Aorta (tissue), 5 donors: Measurements from ENCODE around the gene TGM6. TPM values are rescaled to one million over a fixed set of nuclear protein-coding genes. Genes with fewer than 3 reads are reported as not detected.

ENCODE experiments used
- ATAC-seq: fragments of 200-7000 bp; cut with Tn5 transposase; one replicate; pipeline ENCODE4 v1.9.1; 2022; ENCODE audit warnings: moderate library complexity; ENCODE audit not compliant: low FRiP score
- DNase-seq, 2 donors: peaks; one replicate each; pipeline ENCODE4 v3.0.0-alpha.2; 2020
- H3K27ac ChIP-seq, 2 donors: one replicate each; pipeline ENCODE4 v1.5.1; 2013; ENCODE audit warnings: low read length in 2 of 2, mild to moderate bottlenecking in 2 of 2, moderate library complexity in 2 of 2, control low read depth in 1 of 2, inconsistent platforms in 1 of 2, low read depth in 1 of 2
- H3K27me3 ChIP-seq, 2 donors: one replicate each; pipeline ENCODE4 v1.6.1; 2013; ENCODE audit warnings: control low read depth in 1 of 2, low read length in 1 of 2, mild to moderate bottlenecking in 1 of 2, moderate library complexity in 1 of 2; ENCODE audit not compliant: insufficient read depth in 2 of 2, control insufficient read depth in 1 of 2
- H3K36me3 ChIP-seq, 2 donors: one replicate each; pipeline ENCODE4 v1.6.1; 2013; ENCODE audit warnings: control low read depth in 1 of 2, low read length in 1 of 2, mild to moderate bottlenecking in 1 of 2; ENCODE audit not compliant: insufficient read depth in 2 of 2, control insufficient read depth in 1 of 2
- H3K4me1 ChIP-seq, 2 donors: one replicate each; pipeline ENCODE4 v1.6.1; 2013; ENCODE audit warnings: low read length in 2 of 2, control low read depth in 1 of 2, mild to moderate bottlenecking in 1 of 2, moderate library complexity in 1 of 2; ENCODE audit not compliant: insufficient read depth in 2 of 2, control insufficient read depth in 1 of 2
- H3K4me3 ChIP-seq, 2 donors: one replicate each; pipeline ENCODE4 v1.5.1; 2013; ENCODE audit warnings: low read length in 2 of 2, control low read depth in 1 of 2, mild to moderate bottlenecking in 1 of 2
- H3K9me3 ChIP-seq: one replicate; pipeline ENCODE4 v1.6.1; 2013; ENCODE audit warnings: mild to moderate bottlenecking, low read length; ENCODE audit not compliant: control insufficient read depth
- WGBS, 2 donors: extraction: QIAGEN DNeasy Blood & Tissue Kit; methylation state at CpG; one replicate each; pipeline ENCODE4 v1.1.7; 2013; 5-methylcytosine and 5-hydroxymethylcytosine counted together
- intact Hi-C, 2 donors: fragments of 100-400 bp; cut with DNase I; formaldehyde crosslinking; loops; one replicate each; pipeline versions ENCODE4 v1.14.2 to v1.15.0; 2022
- polyA plus RNA-seq, 2 donors: library from polyadenylated mRNA; stranded (reverse); fragments of 200-250 nt; gene quantifications; one replicate each; pipeline ENCODE4 v1.2.3, GENCODE V29; 2013
- total RNA-seq, 2 donors: library from RNA; stranded (reverse); fragmentation: NEBNext Ultra II Directional; extraction: Animal tissue kit (Norgen Biotek cat#: 25700); gene quantifications; one replicate each; pipeline ENCODE4 v1.2.1, GENCODE V29; 2021
- donor health status: healthy with polysubstance abuse.
- donor health status: Bipolar disorder and iron deficiency.
- donor health status: DM: no; HTN: no; CAD: no.
- donor health status: DM: no; HTN: no; CAD: no.
- donor health status: DM: yes; HTN: yes; CAD: no.

The TGM6 gene
- total and polyA plus RNA-seq, 4 donors, result not detected

DNA sequence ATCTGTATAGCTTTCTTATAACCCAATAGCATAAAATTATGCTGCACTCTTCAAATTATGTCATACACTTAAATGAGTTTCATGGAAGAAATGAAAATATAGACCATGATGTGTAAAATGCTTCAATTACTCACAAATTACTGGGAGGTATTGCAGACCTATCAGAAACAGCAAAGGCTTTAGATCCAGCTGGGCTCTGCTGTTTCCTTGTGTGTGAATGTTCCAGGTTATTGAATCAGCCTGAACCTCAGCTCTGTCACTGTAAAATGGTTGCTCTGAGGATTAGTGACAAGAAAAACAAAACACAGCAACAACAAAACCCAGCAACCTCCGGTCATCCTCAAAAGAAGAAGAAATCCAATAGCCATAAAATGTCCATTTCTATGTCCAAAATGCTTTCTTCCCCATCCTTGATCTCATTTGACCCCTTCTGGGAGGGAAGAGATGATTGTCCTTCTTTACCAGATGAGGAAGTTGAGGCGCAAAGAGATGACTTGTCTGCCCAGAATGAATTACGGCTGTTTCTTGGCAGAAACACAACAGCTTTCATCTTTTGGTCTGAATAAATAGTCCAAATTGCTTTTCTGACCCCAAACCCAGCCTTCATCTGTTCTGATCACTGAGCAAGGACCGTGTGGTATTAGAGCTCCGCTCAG is 42.2 kb upstream of the TGM6 start:
- Histone ChIP-seq H3K4me3 (no peak overlapping the region), H3K36me3 (no peaks in the 10 kb centered on the region), H3K27ac (no peak overlapping the region), H3K9me3 (no peaks in the 10 kb centered on the region), H3K27me3 (no peaks in the 10 kb centered on the region), H3K4me1 (no peaks in the 10 kb centered on the region)
- no peak for ATAC-seq
- intact Hi-C loops, result no loop called here
- no peak for DNase-seq
- 61 to 66% methylated on average over 5 of the region's 5 CpGs for WGBS, 2 donors

DNA sequence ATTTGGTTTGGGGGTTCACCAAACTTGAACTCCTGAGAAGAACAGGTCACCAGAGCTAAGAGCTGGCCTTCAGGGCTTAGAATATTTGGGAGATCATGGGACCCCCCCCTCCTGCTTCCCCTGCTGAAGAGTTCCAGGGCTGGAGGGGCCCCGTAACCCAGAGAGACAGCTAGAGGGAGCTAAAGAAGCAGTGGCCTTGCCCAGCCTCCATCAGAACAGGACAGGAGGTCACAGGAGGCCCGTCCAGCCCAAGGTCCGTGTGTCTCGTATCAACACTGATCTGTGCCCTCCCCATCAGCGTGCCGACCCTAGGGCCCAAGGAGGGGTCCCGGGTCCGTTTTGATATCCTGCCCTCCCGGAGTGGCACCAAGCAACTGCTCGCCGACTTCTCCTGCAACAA is 40.6 kb upstream of the TGM6 start:
- no peaks in the 10 kb centered on the region for H3K9me3 ChIP-seq
- intact Hi-C loops, result no loop called here
- 86 to 89% methylated on average over 11 of the region's 11 CpGs for WGBS, 2 donors
- DNase-seq (no peak), ATAC-seq (no peak)
- H3K27ac ChIP-seq, result no peak overlapping the region
- no peaks in the 10 kb centered on the region for H3K27me3 ChIP-seq
- H3K36me3 ChIP-seq, result no peaks in the 10 kb centered on the region
- H3K4me1 ChIP-seq, result no peaks in the 10 kb centered on the region
- no peak overlapping the region for H3K4me3 ChIP-seq

- DNase-seq, result no peak
- Histone ChIP-seq H3K36me3 (no peaks in the 10 kb centered on the region), H3K27ac (no peak overlapping the region), H3K27me3 (no peaks in the 10 kb centered on the region), H3K4me1 (no peaks in the 10 kb centered on the region), H3K9me3 (no peaks in the 10 kb centered on the region), H3K4me3 (no peak overlapping the region)
- no peak for ATAC-seq
- 84 to 86% methylated on average over 6 of the region's 6 CpGs for WGBS, 2 donors
- intact Hi-C loops, result no loop called here
These were observed 39.9 kb upstream of the TGM6 start for GRCh38 chr20:2340823-2341222.

GRCh38 chr20:2341336-2341735 is 39.4 kb upstream of the TGM6 start:
- WGBS, 2 donors, result 58 to 60% methylated on average over 7 of the region's 7 CpGs
- Histone ChIP-seq H3K36me3 (no peaks in the 10 kb centered on the region), H3K4me1 (no peaks in the 10 kb centered on the region), H3K4me3 (no peak overlapping the region), H3K9me3 (no peaks in the 10 kb centered on the region), H3K27ac (no peak overlapping the region), H3K27me3 (no peaks in the 10 kb centered on the region)
- ATAC-seq (no peak), DNase-seq (no peak)
- intact Hi-C loops, result no loop called here

- ATAC-seq, result no peak
- Histone ChIP-seq H3K36me3 (no peaks in the 10 kb centered on the region), H3K4me1 (no peaks in the 10 kb centered on the region), H3K27ac (no peak overlapping the region), H3K27me3 (no peaks in the 10 kb centered on the region), H3K9me3 (peaks cover 1% of the 10 kb centered on the region), H3K4me3 (no peak overlapping the region)
- WGBS, 2 donors, result 55 to 61% methylated on average over 3 of the region's 3 CpGs
- intact Hi-C loops, result no loop called here
- no peak for DNase-seq
These were observed 38.5 kb upstream of the TGM6 start for GRCh38 chr20:2342243-2342642.

DNA sequence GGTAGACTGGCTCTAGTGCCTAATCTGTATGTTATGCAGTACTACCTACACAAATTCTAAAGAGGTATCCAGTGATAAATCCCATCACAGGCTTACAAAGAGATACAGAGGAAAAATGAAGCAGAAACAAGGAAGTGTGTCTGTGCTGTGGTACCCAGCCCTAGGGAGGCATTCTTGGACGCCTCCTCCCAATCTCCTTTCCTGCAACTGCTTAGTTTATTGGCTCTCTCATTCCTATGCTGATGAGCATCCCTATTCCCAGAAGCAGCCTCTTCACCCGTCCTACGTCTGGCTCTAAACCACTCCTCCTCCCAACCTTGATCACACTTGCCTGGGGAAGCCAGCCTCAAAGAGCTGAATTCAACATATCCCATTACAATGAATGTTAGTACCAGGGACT is 34.5 kb upstream of the TGM6 start:
- intact Hi-C loops, result no loop called here
- WGBS, 2 donors, result 41 to 55% methylated on average over 3 of the region's 3 CpGs
- H3K4me3 ChIP-seq, result no peak overlapping the region
- no peaks in the 10 kb centered on the region for H3K4me1 ChIP-seq
- H3K36me3 ChIP-seq, result no peaks in the 10 kb centered on the region
- DNase-seq (no peak), ATAC-seq (no peak)
- no peaks in the 10 kb centered on the region for H3K27me3 ChIP-seq
- peaks cover 1% of the 10 kb centered on the region for H3K9me3 ChIP-seq
- no peak overlapping the region for H3K27ac ChIP-seq

- intact Hi-C loops, result no loop called here
- ATAC-seq (no peak), DNase-seq (no peak)
- Histone ChIP-seq H3K4me1 (no peaks in the 10 kb centered on the region), H3K27ac (no peak overlapping the region), H3K4me3 (no peak overlapping the region), H3K36me3 (no peaks in the 10 kb centered on the region), H3K9me3 (peaks cover 1% of the 10 kb centered on the region), H3K27me3 (no peaks in the 10 kb centered on the region)
- 82 to 85% methylated on average over 5 of the region's 5 CpGs for WGBS, 2 donors
These were observed 32.4 kb upstream of the TGM6 start for GRCh38 chr20:2348336-2348735.

- Histone ChIP-seq H3K9me3 (peaks cover 1% of the 10 kb centered on the region), H3K27ac (no peak overlapping the region), H3K27me3 (no peaks in the 10 kb centered on the region), H3K4me3 (no peak overlapping the region), H3K4me1 (no peaks in the 10 kb centered on the region), H3K36me3 (no peaks in the 10 kb centered on the region)
- ATAC-seq (no peak), DNase-seq (no peak)
- intact Hi-C loops, result no loop called here
- WGBS, 2 donors, result 53 to 69% methylated on average over 4 of the region's 4 CpGs
These were observed 30.9 kb upstream of the TGM6 start for GRCh38 chr20:2349801-2350200.

DNA sequence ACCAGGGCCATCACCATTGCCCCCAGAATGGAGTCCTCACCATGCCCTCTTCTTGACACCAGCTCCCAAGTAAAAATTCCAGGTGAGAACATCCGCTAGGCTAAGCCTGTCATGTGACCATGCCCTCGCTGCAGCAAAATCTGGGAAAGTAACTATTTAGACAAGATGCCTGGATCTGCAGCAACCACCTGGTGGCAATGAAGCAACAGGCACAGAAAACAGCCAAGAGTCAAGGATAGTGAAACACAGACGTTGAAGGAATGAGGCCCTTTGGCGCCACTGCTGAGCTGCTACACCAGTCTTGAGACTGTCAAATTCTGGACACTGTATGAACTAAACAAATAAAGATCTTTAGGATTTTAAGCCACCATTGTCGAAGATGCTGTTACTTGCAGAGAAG is 30.1 kb upstream of the TGM6 start:
- Histone ChIP-seq H3K36me3 (no peaks in the 10 kb centered on the region), H3K27ac (no peak overlapping the region), H3K9me3 (peaks cover 1% of the 10 kb centered on the region), H3K4me1 (no peaks in the 10 kb centered on the region), H3K4me3 (no peak overlapping the region), H3K27me3 (no peaks in the 10 kb centered on the region)
- no peak for DNase-seq
- ATAC-seq, result no peak
- 68 to 78% methylated on average over 5 of the region's 5 CpGs for WGBS, 2 donors
- intact Hi-C loops, result no loop called here
